GM13976 (cell line): ENCODE measurements around the gene UGT1A3.
"Not testable (repeated sequence)": the region's sequence is repeated elsewhere in the genome, so short reads cannot be mapped to it uniquely, and the experiment has no call there.

ENCODE experiments used
- DNase-seq: peaks from one replicate; pipeline ENCODE4 v3.0.0; 2012; ENCODE audit warnings: low spot score
- CTCF ChIP-seq: IDR thresholded peaks from 2 replicates; pipeline ENCODE4 v1.5.1; 2012; ENCODE audit warnings: borderline replicate concordance, mild to moderate bottlenecking; ENCODE audit not compliant: insufficient read depth; ENCODE audit errors: extremely low read depth, missing control alignments, control extremely low read depth
- in situ Hi-C: fragments of 300-500 bp; cut with MboI; formaldehyde crosslinking; loops from one replicate; pipeline ENCODE4 v1.12.0; 2022; ENCODE audit warnings: low sequenced_read_pairs, mixed read lengths, inconsistent platforms; ENCODE audit not compliant: unreplicated experiment

UGT1A3 gene

GRCh38 chr2:233714121-233714520 is 14.7 kb upstream of the UGT1A3 start:
- TF ChIP-seq CTCF, result no peak
- in situ Hi-C loops, result loop anchor here (25.0 kb wide), 2 partner anchors 252 to 427 kb away; no protein-coding TSS in a partner anchor
- DNase-seq, result no peak

- no peak for DNase-seq
- in situ Hi-C loops, result loop anchor here (25.0 kb wide), 2 partner anchors 256 to 431 kb away; no protein-coding TSS in a partner anchor
- TF ChIP-seq CTCF, result no peak
Observed at GRCh38 chr2:233718552-233718951, 10.3 kb upstream of the UGT1A3 start, which contains the start of gene UGT1A4. TSS of gene UGT1A4 (plus strand) at chr2:233718736. CDS start at chr2:233718821, 85 bp downstream.

- in situ Hi-C loops, DNase-seq: not testable (repeated sequence)
Observed at GRCh38 chr2:233736868-233737653, 8.2 kb downstream of the UGT1A3 start.

- no peak for TF ChIP-seq CTCF
- in situ Hi-C loops, result no loop called here
- no peak for DNase-seq
Observed at GRCh38 chr2:233740870-233741269, 12.0 kb downstream of the UGT1A3 start.

GRCh38 chr2:233743464-233744259 is 14.8 kb downstream of the UGT1A3 start:
- in situ Hi-C loops, result no loop called here
- no peak for DNase-seq
- no peak for TF ChIP-seq CTCF

GRCh38 chr2:233745073-233745755 is 16.4 kb downstream of the UGT1A3 start:
- in situ Hi-C loops, result no loop called here
- DNase-seq, result no peak
- no peak for TF ChIP-seq CTCF

- in situ Hi-C loops, DNase-seq: not testable (repeated sequence)
Observed at GRCh38 chr2:233745838-233746237, 17.0 kb downstream of the UGT1A3 start.
